ENCODE measurements around the gene TMEM167B. TPM values are rescaled to one million over a fixed set of nuclear protein-coding genes. Genes with fewer than 3 reads are reported as not detected.
A peak's percentile ranks its signal among the peaks of the same experiment; 100 is the strongest.

TMEM167B gene
- total RNA-seq, 1 donor from 2014 or later: 27.1 TPM

GRCh38 chr1:109069294-109069693 is 21.3 kb upstream of the TMEM167B start:
- H3K36me3 Mint-ChIP-seq (ENCODE audit: insufficient read depth): peaks cover 11% of the 10 kb centered on the region
- peaks cover under 1% of the 10 kb centered on the region for H3K4me1 Mint-ChIP-seq (ENCODE audit: low read depth)
- H3K27me3 Mint-ChIP-seq: no peaks in the 10 kb centered on the region
- no peak for TF ChIP-seq CTCF (IDR thresholded peaks at IDR 0.05; ENCODE audit: unreplicated experiment)
- DNase-seq (ENCODE audit: low spot score, unreplicated experiment): no peak
- no peak overlapping the region for H3K27ac Mint-ChIP-seq
- H3K4me3 Mint-ChIP-seq (ENCODE audit: low read depth): no peak overlapping the region
- H3K9me3 Mint-ChIP-seq (ENCODE audit: low read depth): no peaks in the 10 kb centered on the region

DNA sequence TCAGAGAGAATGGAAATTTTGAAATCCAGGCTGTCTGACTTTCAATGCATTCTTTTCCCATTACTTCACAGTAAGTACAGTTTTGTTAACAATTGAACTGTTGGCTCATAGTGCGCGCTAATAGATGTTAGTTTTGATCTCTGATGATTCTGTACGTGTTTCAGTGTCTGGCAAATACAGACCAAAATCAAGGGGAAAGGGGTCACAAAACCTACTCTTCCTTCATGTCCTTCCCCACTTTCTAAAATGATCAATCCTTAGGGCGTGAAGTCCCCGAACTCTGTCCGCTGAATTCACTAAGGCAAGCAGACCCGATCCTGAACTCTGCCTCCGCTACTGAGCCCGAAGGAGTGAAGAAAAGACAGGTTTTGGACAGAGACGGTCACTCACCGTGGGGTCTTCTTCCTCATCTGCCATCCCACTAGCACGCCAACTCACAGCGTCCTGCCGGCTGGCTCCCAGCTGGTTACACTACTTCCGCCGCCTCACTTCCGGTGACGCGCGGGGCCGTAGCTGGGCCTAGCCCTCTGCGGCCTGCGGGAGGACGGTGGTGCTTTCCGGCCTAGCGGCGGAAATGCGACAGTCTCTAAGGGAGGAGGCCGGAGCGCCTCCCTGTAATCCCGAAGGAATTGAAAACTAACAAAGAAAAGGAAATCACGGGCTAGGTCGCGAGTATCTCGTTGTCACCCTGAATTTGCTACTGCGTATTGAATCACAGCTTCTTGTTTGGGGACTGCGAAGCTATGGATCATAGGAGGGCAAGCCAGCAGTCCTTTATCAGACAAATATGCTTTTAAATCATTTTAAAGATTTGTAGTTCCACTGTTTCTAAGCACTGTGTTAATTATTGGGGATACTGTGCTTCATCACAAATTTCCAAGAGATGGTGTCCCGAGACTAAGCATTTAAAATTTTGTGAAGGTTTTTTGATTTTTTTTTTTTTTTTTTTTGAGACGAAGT is 14.8 kb upstream of the TMEM167B start, which contains the start of gene TAF13:
TSS of gene TAF13 (minus strand) at position 473 of the 960 bp plus-strand sequence. CDS start at position 417, 56 bp downstream.
- no peaks in the 10 kb centered on the region for H3K9me3 Mint-ChIP-seq (ENCODE audit: low read depth)
- H3K27me3 Mint-ChIP-seq: peaks cover 3% of the 10 kb centered on the region
- H3K27ac Mint-ChIP-seq: peak within 1 kb of the TSS; percentile 96
- peaks cover 15% of the 10 kb centered on the region for H3K4me1 Mint-ChIP-seq (ENCODE audit: low read depth)
- no peak for TF ChIP-seq CTCF (IDR thresholded peaks at IDR 0.05; ENCODE audit: unreplicated experiment)
- peak within 1 kb of the TSS; percentile 98 for H3K4me3 Mint-ChIP-seq (ENCODE audit: low read depth)
- peak; percentile 79 for DNase-seq (ENCODE audit: low spot score, unreplicated experiment)
- peaks cover 3% of the 10 kb centered on the region for H3K36me3 Mint-ChIP-seq (ENCODE audit: insufficient read depth)

DNA sequence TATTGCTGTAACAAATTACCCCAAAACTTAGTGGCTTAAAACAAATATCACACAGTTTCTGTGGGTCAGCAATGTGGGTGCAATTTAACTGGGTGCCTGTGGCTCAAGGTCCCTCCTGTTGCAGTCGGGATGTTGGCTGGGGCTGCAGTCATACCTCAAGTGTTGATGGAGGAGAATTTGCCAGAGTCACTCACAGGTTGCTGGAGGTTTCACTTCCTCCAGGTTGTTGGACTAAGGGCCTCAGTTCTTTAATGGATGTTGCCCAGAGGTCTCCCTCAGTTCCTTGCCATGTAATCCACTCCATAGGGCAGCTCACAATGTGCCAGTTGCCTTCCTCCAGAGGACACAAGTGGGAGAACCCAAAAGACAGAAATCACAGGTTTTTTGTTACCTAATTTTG is 12.2 kb upstream of the TMEM167B start:
- H3K27me3 Mint-ChIP-seq: peaks cover 3% of the 10 kb centered on the region
- H3K4me1 Mint-ChIP-seq (ENCODE audit: low read depth): peaks cover 15% of the 10 kb centered on the region
- no peak overlapping the region for H3K4me3 Mint-ChIP-seq (ENCODE audit: low read depth)
- H3K27ac Mint-ChIP-seq: no peak overlapping the region
- no peak for TF ChIP-seq CTCF (IDR thresholded peaks at IDR 0.05; ENCODE audit: unreplicated experiment)
- H3K9me3 Mint-ChIP-seq (ENCODE audit: low read depth): no peaks in the 10 kb centered on the region
- no peak for DNase-seq (ENCODE audit: low spot score, unreplicated experiment)
- peaks cover 1% of the 10 kb centered on the region for H3K36me3 Mint-ChIP-seq (ENCODE audit: insufficient read depth)

GRCh38 chr1:109079240-109079622 is 11.3 kb upstream of the TMEM167B start:
- peaks cover 1% of the 10 kb centered on the region for H3K36me3 Mint-ChIP-seq (ENCODE audit: insufficient read depth)
- peaks cover 3% of the 10 kb centered on the region for H3K27me3 Mint-ChIP-seq
- H3K27ac Mint-ChIP-seq: no peak overlapping the region
- TF ChIP-seq CTCF (IDR thresholded peaks at IDR 0.05; ENCODE audit: unreplicated experiment): no peak
- no peak overlapping the region for H3K4me3 Mint-ChIP-seq (ENCODE audit: low read depth)
- no peak for DNase-seq (ENCODE audit: low spot score, unreplicated experiment)
- H3K9me3 Mint-ChIP-seq (ENCODE audit: low read depth): no peaks in the 10 kb centered on the region
- H3K4me1 Mint-ChIP-seq (ENCODE audit: low read depth): peaks cover 16% of the 10 kb centered on the region

DNA sequence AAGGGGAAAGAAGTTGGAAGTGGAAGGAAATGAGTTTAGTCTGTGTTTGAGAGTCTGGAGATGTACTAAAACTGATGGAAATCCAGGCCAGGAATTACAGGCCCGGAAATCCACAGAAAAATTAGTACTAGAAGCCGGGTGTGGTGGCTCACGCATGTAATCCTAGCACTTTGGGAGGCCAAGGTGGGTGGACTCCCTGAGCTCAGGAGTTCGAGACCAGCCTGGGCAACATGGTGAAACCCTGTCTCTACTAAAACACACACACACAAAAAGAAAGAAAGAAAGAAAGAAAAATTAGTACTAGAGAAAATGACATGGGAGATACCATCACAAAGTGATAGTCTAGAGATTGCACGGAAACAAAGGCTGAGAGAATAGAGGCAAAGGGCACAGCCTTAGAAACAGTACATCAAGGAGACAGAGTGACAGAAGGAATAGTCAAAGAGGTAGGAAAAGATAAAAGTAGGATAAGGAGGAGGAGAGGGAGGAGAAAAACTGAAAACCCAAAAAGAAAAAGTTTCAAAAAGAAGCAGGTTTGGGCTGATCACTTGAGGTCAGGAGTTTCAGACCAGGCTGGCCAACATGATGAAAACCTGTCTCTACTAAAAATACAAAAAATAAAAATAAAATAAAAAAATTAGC is 10.0 kb upstream of the TMEM167B start:
- H3K4me1 Mint-ChIP-seq (ENCODE audit: low read depth): peaks cover 7% of the 10 kb centered on the region
- H3K36me3 Mint-ChIP-seq (ENCODE audit: insufficient read depth): peaks cover 1% of the 10 kb centered on the region
- H3K4me3 Mint-ChIP-seq (ENCODE audit: low read depth): no peak overlapping the region
- H3K9me3 Mint-ChIP-seq (ENCODE audit: low read depth): no peaks in the 10 kb centered on the region
- peaks cover 3% of the 10 kb centered on the region for H3K27me3 Mint-ChIP-seq
- TF ChIP-seq CTCF (IDR thresholded peaks at IDR 0.05; ENCODE audit: unreplicated experiment): no peak
- DNase-seq (ENCODE audit: low spot score, unreplicated experiment): no peak
- no peak overlapping the region for H3K27ac Mint-ChIP-seq

Measured in progenitor cell of endocrine pancreas (in vitro differentiated cells).